DOHH2 (cell line): Measurements from ENCODE around the gene ACSF2.

ENCODE experiments used
- H3F3A ChIP-seq: fragments of 200-600 bp; sonication (generic), shearing (Covaris generic); 2 replicates; pipeline ENCODE4 v1.6.0; 2016; ENCODE audit warnings: antibody characterized with exemption, mild to moderate bottlenecking; ENCODE audit not compliant: control insufficient read depth, insufficient read depth
- H3K27ac ChIP-seq: fragments of 200-600 bp; sonication (generic); 2 replicates; pipeline ENCODE4 v1.5.1; 2014; ENCODE audit warnings: low read depth, mild to moderate bottlenecking, low read length, moderate library complexity
- H3K27me3 ChIP-seq: fragments of 200-600 bp; sonication (generic); 2 replicates; pipeline ENCODE4 v1.6.1; 2014; ENCODE audit warnings: mild to moderate bottlenecking, low read length, mixed read lengths; ENCODE audit not compliant: control insufficient read depth
- H3K36me3 ChIP-seq: fragments of 200-600 bp; sonication (generic); 2 replicates; pipeline ENCODE4 v1.6.1; 2014; ENCODE audit warnings: mild to moderate bottlenecking, low read length, moderate library complexity, mixed read lengths; ENCODE audit not compliant: control insufficient read depth
- H3K4me1 ChIP-seq: fragments of 200-600 bp; sonication (generic); 2 replicates; pipeline ENCODE4 v1.6.1; 2014; ENCODE audit warnings: mild to moderate bottlenecking, low read length, mixed read lengths; ENCODE audit not compliant: control insufficient read depth
- H3K4me2 ChIP-seq: fragments of 200-600 bp; sonication (generic); 2 replicates; pipeline ENCODE4 v1.6.0; 2014; ENCODE audit warnings: mild to moderate bottlenecking, low read length, moderate library complexity
- H3K4me3 ChIP-seq: fragments of 200-600 bp; sonication (generic); 2 replicates; pipeline ENCODE4 v1.5.1; 2014; ENCODE audit warnings: mild to moderate bottlenecking, low read length, mixed read lengths
- H3K79me2 ChIP-seq: fragments of 200-600 bp; sonication (generic); 2 replicates; pipeline ENCODE4 v1.6.1; 2014; ENCODE audit warnings: mild to moderate bottlenecking, low read length, mixed read lengths; ENCODE audit not compliant: control insufficient read depth
- H3K9me2 ChIP-seq: fragments of 200-600 bp; sonication (generic); replicated peaks from 2 replicates; pipeline ENCODE4 v1.6.1; 2014; ENCODE audit warnings: mild to moderate bottlenecking, low read length, mixed read lengths; ENCODE audit not compliant: control insufficient read depth
- H3K9me3 ChIP-seq: fragments of 200-600 bp; sonication (generic); 2 replicates; pipeline ENCODE4 v1.6.1; 2014; ENCODE audit warnings: antibody characterized with exemption, low read length, mixed read lengths; ENCODE audit not compliant: control insufficient read depth, insufficient read depth
- H4K20me1 ChIP-seq: fragments of 200-600 bp; sonication (generic); 2 replicates; pipeline ENCODE4 v1.6.0; 2014; ENCODE audit warnings: low read depth, mild to moderate bottlenecking, antibody characterized with exemption, low read length, moderate library complexity; ENCODE audit not compliant: control insufficient read depth, insufficient read depth
- CTCF ChIP-seq: fragments of 200-600 bp; sonication (generic); IDR thresholded peaks from one replicate; pipeline ENCODE4 v1.5.1; 2014; ENCODE audit warnings: antibody characterized with exemption, mild to moderate bottlenecking, low read depth, low read length; ENCODE audit not compliant: poor library complexity, severe bottlenecking
- EZH2phosphoT487 ChIP-seq: fragments of 200-600 bp; sonication (generic); IDR thresholded peaks from 2 replicates; pipeline ENCODE4 v1.6.1; 2017; ENCODE audit warnings: borderline replicate concordance, mild to moderate bottlenecking, antibody characterized with exemption, low read length, moderate library complexity, mixed read lengths

Gene ACSF2

GRCh38 chr17:50430821-50431618 lies 5.0 kb downstream of the ACSF2 start:
- TF ChIP-seq CTCF (no peak), EZH2phosphoT487 (no peak)
- Histone ChIP-seq H3F3A (peaks cover 5% of the 10 kb centered on the region; the same call in 1 of the 2 replicates), H3K27ac (no peak overlapping the region), H3K27me3 (no peaks in the 10 kb centered on the region), H3K4me1 (peaks cover 15% of the 10 kb centered on the region), H3K9me3 (no peaks in the 10 kb centered on the region), H3K4me2 (no peak overlapping the region), H3K9me2 (no peaks in the 10 kb centered on the region), H3K36me3 (no peaks in the 10 kb centered on the region), H3K79me2 (peaks cover 6% of the 10 kb centered on the region), H3K4me3 (no peak overlapping the region), H4K20me1 (no peaks in the 10 kb centered on the region)

DNA sequence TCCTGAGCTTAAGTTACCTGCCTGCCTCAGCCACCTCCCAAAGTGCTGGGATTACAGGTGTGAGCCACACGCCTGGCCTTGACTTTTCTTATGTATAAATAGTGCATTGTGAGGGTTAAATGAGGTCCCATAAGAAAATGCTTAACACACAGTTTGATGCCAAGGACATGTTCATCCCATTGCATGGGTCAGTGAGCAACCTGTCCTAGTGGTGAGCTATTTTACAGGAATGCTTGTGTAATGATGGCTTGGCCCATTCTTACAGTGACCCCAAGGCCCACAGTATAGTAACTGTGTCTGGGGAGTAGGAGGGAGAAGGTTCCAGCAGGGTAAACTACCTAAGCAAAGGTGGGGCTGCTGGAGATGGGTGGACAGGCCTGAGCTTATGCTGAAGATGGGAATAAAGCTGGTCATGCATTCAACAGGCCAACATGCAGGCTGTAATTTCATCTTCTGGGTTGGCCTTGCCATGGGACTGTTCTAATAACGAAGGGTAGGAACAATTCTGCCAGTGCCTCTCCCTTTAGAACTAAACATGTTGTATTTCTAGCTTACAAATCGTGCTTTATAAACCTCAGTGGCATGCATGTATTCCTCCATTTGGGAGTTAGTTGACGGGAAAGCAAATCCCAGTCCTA lies 6.2 kb downstream of the ACSF2 start:
- peaks cover 7% of the 10 kb centered on the region for H3K4me1 ChIP-seq
- H3F3A ChIP-seq: no peaks in the 10 kb centered on the region
- no peak overlapping the region for H3K27ac ChIP-seq
- H3K27me3 ChIP-seq: no peaks in the 10 kb centered on the region
- H3K36me3 ChIP-seq: no peaks in the 10 kb centered on the region
- no peaks in the 10 kb centered on the region for H3K79me2 ChIP-seq
- no peaks in the 10 kb centered on the region for H4K20me1 ChIP-seq
- H3K4me2 ChIP-seq: no peak overlapping the region
- H3K9me3 ChIP-seq: no peaks in the 10 kb centered on the region
- TF ChIP-seq CTCF (no peak), EZH2phosphoT487 (no peak)
- no peak overlapping the region for H3K4me3 ChIP-seq
- no peaks in the 10 kb centered on the region for H3K9me2 ChIP-seq

DNA sequence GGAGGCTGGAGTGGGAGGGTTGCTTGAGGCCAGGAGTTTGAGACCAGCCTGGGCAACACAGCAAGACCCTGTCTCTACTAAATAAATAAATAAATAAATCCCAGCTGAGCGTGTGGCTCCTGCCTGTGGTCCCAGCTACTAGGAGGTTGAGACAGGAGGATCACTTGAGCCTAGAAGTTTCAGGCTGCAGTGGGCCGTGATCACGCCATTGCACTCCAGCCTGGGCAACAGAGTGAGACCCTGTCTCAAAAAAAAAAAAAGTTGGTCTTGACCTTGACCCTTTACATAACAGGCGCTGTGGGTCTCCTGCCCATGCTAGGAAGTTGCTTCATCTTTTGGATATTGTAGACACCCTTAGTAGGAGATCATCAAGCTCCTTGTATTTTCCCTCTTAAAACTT lies 11.4 kb downstream of the ACSF2 start:
- Histone ChIP-seq H3K4me2 (no peak overlapping the region), H3K79me2 (no peaks in the 10 kb centered on the region), H3K27ac (no peak overlapping the region), H3K36me3 (no peaks in the 10 kb centered on the region), H3F3A (no peaks in the 10 kb centered on the region), H3K9me3 (no peaks in the 10 kb centered on the region), H3K9me2 (no peaks in the 10 kb centered on the region), H3K4me1 (no peaks in the 10 kb centered on the region), H3K27me3 (no peaks in the 10 kb centered on the region), H4K20me1 (no peaks in the 10 kb centered on the region), H3K4me3 (no peak overlapping the region)
- no peak for TF ChIP-seq EZH2phosphoT487
- TF ChIP-seq CTCF: no peak
